A549 (cell line): ENCODE measurements around the gene C2orf72. TPM values are rescaled to one million over a fixed set of nuclear protein-coding genes. Genes with fewer than 3 reads are reported as not detected.

Source experiments
- ATAC-seq, 2 experiments: fragments of 200-7000 bp in 1 of 2; fragments of >200 bp in 1 of 2; cut with Nextera tagmentation in 1 of 2; cut with Tn5 transposase in 1 of 2; 3 replicates each; pipeline versions ENCODE4 v1.8.0 to v1.9.1; 2018 to 2020; ENCODE audit warnings: mild to moderate bottlenecking in 1 of 2, moderate library complexity in 1 of 2
- CTCF ChIA-PET: fragments of 300-600 bp; sonication (Branson Sonifier 250); formaldehyde crosslinking; extraction: SDS; loops from one replicate; lab custom pipeline; 2021; ENCODE audit warnings: antibody characterized with exemption, inconsistent platforms; lab: Yijun Ruan, JAX
- POLR2A ChIA-PET: fragments of 350-600 bp; formaldehyde crosslinking; extraction: SDS; loops from one replicate; lab custom pipeline; 2021; ENCODE audit warnings: antibody characterized with exemption, inconsistent platforms; lab: Yijun Ruan, JAX
- DNase-seq, 2 experiments: peaks; one replicate each; pipeline versions ENCODE4 v3.0.0 to v3.0.0-alpha.2; 2011 to 2016; ENCODE audit warnings: low read depth in 1 of 2, low spot score in 1 of 2
- FAIRE-seq: peaks from 2 replicates; lab custom pipeline; 2011; peaks lifted over from hg19 to GRCh38; lab: Jason Lieb, UNC
- H3K27ac ChIP-seq, 2 experiments: fragments of >200 bp; sonication (Bioruptor Twin); formaldehyde crosslinking; 3 replicates each; pipeline ENCODE4 v1.5.1; 2016 to 2017
- H3K4me1 ChIP-seq: fragments of >200 bp; sonication (Bioruptor Twin); formaldehyde crosslinking; 3 replicates; pipeline ENCODE4 v1.6.1; 2016
- H3K4me2 ChIP-seq: fragments of >200 bp; sonication (Bioruptor Twin); formaldehyde crosslinking; 3 replicates; pipeline ENCODE4 v1.6.1; 2016
- H3K4me3 ChIP-seq: fragments of >200 bp; sonication (Bioruptor Twin); formaldehyde crosslinking; 3 replicates; pipeline ENCODE4 v1.5.1; 2016
- H3K9me3 ChIP-seq: fragments of >200 bp; sonication (Bioruptor Twin); formaldehyde crosslinking; 3 replicates; pipeline ENCODE4 v1.6.1; 2016
- BHLHE40 ChIP-seq: IDR thresholded peaks from 2 replicates; pipeline ENCODE4 v1.6.1; 2012; ENCODE audit warnings: low read depth, low read length, inconsistent platforms
- CBX8 ChIP-seq: fragments of 200-600 bp; sonication (generic); IDR thresholded peaks from 2 replicates; pipeline ENCODE4 v1.6.1; 2016
- EHF ChIP-seq: fragments of 250-450 bp; sonication (Bioruptor Pico); IDR thresholded peaks from 2 replicates; pipeline ENCODE4 v1.5.0; 2020; ENCODE audit warnings: mild to moderate bottlenecking
- EHMT2 ChIP-seq: fragments of 200-600 bp; sonication (generic); IDR thresholded peaks from 2 replicates; pipeline ENCODE4 v1.6.1; 2016; ENCODE audit warnings: antibody characterized with exemption, low read depth, mild to moderate bottlenecking, moderate library complexity
- EP300 ChIP-seq, 2 experiments: fragments of >200 bp; sonication (Bioruptor Twin); formaldehyde crosslinking; IDR thresholded peaks; 2 replicates in 1 of 2; 3 replicates in 1 of 2; pipeline ENCODE4 v1.6.1; 2016 to 2017
- GATA3 ChIP-seq: IDR thresholded peaks from 2 replicates; pipeline ENCODE4 v1.6.1; 2012; ENCODE audit warnings: borderline replicate concordance
- KDM5A ChIP-seq: fragments of 200-600 bp; sonication (generic); IDR thresholded peaks from 2 replicates; pipeline ENCODE4 v1.6.1; 2016; ENCODE audit warnings: antibody characterized with exemption, mild to moderate bottlenecking
- MYC ChIP-seq: IDR thresholded peaks from 2 replicates; pipeline ENCODE4 v1.6.1; 2012; ENCODE audit warnings: mild to moderate bottlenecking, inconsistent platforms, low read length, improper control_type of control experiment, borderline replicate concordance
- NR3C1 ChIP-seq: fragments of >200 bp; sonication (Bioruptor Twin); formaldehyde crosslinking; IDR thresholded peaks from 3 replicates; pipeline ENCODE4 v1.6.1; 2017
- POLR2AphosphoS2 ChIP-seq: conservative IDR thresholded peaks from 2 replicates; pipeline ENCODE4 v1.6.1; 2012; ENCODE audit warnings: low read length, improper control_type of control experiment, inconsistent platforms
- RAD21 ChIP-seq, 2 experiments: fragments of >200 bp in 1 of 2; sonication (Bioruptor Twin) in 1 of 2; formaldehyde crosslinking in 1 of 2; IDR thresholded peaks in 1 of 2; conservative IDR thresholded peaks in 1 of 2; 2 replicates in 1 of 2; 3 replicates in 1 of 2; pipeline ENCODE4 v1.6.1; 2012 to 2018; ENCODE audit warnings: inconsistent platforms in 1 of 2
- SREBF2 ChIP-seq: fragments of 450-650 bp; IDR thresholded peaks from 2 replicates; pipeline ENCODE4 v1.6.1; 2014; ENCODE audit warnings: mild to moderate bottlenecking, moderate library complexity
- TP53 ChIP-seq: fragments of 250-450 bp; sonication (Bioruptor Pico); IDR thresholded peaks from 2 replicates; pipeline ENCODE4 v1.5.0; 2021; ENCODE audit warnings: mild to moderate bottlenecking, moderate library complexity
- WGBS: methylation state at CpG from one replicate; pipeline ENCODE4 v1.1.6; 2017; ENCODE audit errors: missing lambda C conversion rate; 5-methylcytosine and 5-hydroxymethylcytosine counted together
- polyA plus RNA-seq, 4 experiments: library from polyadenylated mRNA; depleted of rRNA in 3 of 4; stranded (reverse); fragments of >200 nt; fragmentation: RNase III in 1 of 4; extraction: RNeasy Plus Mini Kit Qiagen cat#74134 plus additional on column Dnase treatment in 1 of 4; gene quantifications; 2 replicates in 3 of 4; 3 replicates in 1 of 4; pipeline ENCODE4 v1.2.3, GENCODE V29; 2011 to 2017
- TF ChIP-seq, protein P1 (sequence below): IDR thresholded peaks from 2 replicates; pipeline ENCODE4 v1.6.1; 2012; ENCODE audit warnings: low read depth, borderline replicate concordance
- TF ChIP-seq, protein P2 (sequence below): IDR thresholded peaks from 2 replicates; pipeline ENCODE4 v1.6.1; 2012
- TF ChIP-seq, protein P3 (sequence below): fragments of >200 bp; sonication (Bioruptor Twin); formaldehyde crosslinking; IDR thresholded peaks from 3 replicates; pipeline ENCODE4 v1.5.1; 2016
- TF ChIP-seq, protein P4 (sequence below): fragments of >200 bp; sonication (Bioruptor Twin); formaldehyde crosslinking; IDR thresholded peaks from 3 replicates; pipeline ENCODE4 v1.6.1; 2016

Gene C2orf72
- polyA plus RNA-seq, 2 of the 4 experiments (the other 2 are of a cell fraction) = 4.9 to 7.4 TPM

DNA sequence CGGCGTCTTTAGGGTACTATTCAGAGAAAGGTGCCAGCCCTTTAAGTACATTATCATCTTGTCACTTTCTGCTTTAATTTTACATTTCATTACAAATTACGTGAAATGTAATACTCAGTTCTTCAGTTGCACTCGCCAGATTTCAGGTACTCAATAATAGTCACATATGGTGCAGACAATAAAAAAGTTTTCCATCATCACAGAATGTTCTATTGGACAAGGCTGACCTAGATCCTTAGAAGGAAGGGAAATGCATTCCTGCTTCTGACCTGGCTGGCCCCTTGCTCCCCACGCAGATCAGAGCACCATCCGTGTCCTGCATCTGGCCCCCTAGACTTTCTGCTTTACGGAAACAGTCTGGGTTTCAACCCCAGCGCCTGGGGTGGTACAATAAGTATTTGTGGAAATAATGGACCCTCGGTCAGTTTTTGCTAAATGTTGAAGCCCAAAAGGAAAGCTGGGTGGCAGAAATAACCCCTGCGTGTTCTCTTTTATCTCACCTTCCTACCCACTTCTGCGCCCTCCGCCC is 681 bp upstream of the C2orf72 start:
- H3K4me3 ChIP-seq = peak overlapping the region; percentile 57
- no peaks in the 10 kb centered on the region for H3K9me3 ChIP-seq
- ChIA-PET CTCF (interaction anchor here (1.3 to 1.6 kb wide), 3 partner anchors 12 to 376 kb away, joined by 3 to 11 read pairs (median 5); no protein-coding TSS in a partner anchor), POLR2A (interaction anchor here (0.6 kb wide), 1 partner anchor 276 kb away, joined by 8 read pairs; no protein-coding TSS in a partner anchor)
- peak overlapping the region; percentile 91 for H3K4me2 ChIP-seq
- peak overlapping the region in 1 of 2 experiments; percentile 93; a peak in 3 of 6 replicates for H3K27ac ChIP-seq
- ATAC-seq = no peak
- WGBS = 87% methylated on average over 12 of the region's 12 CpGs
- H3K4me1 ChIP-seq = peaks cover 27% of the 10 kb centered on the region
- FAIRE-seq = no peak
- TF ChIP-seq, protein P1, sequence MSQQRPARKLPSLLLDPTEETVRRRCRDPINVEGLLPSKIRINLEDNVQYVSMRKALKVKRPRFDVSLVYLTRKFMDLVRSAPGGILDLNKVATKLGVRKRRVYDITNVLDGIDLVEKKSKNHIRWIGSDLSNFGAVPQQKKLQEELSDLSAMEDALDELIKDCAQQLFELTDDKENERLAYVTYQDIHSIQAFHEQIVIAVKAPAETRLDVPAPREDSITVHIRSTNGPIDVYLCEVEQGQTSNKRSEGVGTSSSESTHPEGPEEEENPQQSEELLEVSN = no peak
- TF ChIP-seq SREBF2 = no peak
- no peak for TF ChIP-seq EP300 (IDR thresholded peaks at IDR 0.05)
- no peak for TF ChIP-seq RAD21 (conservative IDR thresholded peaks at IDR 0.05 in 1 of 2, IDR thresholded peaks at IDR 0.05 in 1 of 2)
- no peak for DNase-seq

DNA sequence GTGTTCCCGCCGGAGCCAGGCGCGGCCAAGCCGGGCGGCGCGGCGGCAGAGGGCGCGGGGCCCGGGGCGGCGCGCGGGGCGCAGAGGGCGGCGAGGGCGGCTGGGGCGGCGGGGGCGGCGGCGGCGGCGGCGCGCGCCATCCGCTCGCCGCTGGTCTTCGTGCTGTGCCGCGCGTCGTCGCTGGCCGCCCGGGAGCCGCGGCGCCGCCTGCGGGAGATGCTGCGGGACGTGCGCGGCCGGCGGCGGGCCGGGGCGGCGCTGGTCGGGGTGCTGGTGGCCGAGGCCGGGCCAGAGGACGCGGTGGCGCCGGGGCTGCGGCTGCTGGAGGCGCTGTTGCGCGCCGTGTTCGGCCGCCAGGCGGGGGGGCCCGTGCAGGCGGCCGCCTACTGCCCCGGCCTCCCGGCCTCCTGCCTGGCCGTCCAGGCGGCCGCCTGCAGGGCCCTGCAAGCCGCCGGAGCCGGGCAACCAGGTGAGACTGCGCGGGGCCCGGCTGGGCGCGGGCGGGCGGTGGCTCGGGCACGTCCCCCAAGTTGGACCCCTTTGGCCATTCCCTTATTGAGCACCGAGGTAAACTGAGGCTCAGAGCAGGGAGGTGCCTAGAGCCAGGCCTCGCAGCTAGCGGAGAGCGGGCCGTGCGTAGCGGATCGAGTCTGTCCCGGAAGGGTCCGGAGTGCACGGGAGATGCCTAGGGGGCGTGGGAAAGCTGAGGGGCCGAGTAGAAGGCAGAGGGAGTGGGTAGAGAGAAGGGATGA is 584 bp downstream of the C2orf72 start:
- Histone ChIP-seq H3K9me3 (no peaks in the 10 kb centered on the region), H3K4me2 (peak overlapping the region; percentile 91), H3K4me1 (peaks cover 27% of the 10 kb centered on the region), H3K4me3 (peak overlapping the region; percentile 57), H3K27ac (peak overlapping the region; percentile 69 to 93)
- ChIA-PET POLR2A (no interaction called here), CTCF (interaction anchor here (0.8 to 2.8 kb wide), 5 partner anchors 14 to 53 kb away, joined by 3 to 22 read pairs (median 3); partner anchors contain the start of gene PSMD1)
- peak; percentile 31 to 48 for DNase-seq
- TF ChIP-seq, protein P2, sequence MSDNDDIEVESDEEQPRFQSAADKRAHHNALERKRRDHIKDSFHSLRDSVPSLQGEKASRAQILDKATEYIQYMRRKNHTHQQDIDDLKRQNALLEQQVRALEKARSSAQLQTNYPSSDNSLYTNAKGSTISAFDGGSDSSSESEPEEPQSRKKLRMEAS = no peak
- TF ChIP-seq, protein P3, sequence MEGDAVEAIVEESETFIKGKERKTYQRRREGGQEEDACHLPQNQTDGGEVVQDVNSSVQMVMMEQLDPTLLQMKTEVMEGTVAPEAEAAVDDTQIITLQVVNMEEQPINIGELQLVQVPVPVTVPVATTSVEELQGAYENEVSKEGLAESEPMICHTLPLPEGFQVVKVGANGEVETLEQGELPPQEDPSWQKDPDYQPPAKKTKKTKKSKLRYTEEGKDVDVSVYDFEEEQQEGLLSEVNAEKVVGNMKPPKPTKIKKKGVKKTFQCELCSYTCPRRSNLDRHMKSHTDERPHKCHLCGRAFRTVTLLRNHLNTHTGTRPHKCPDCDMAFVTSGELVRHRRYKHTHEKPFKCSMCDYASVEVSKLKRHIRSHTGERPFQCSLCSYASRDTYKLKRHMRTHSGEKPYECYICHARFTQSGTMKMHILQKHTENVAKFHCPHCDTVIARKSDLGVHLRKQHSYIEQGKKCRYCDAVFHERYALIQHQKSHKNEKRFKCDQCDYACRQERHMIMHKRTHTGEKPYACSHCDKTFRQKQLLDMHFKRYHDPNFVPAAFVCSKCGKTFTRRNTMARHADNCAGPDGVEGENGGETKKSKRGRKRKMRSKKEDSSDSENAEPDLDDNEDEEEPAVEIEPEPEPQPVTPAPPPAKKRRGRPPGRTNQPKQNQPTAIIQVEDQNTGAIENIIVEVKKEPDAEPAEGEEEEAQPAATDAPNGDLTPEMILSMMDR = peak; percentile 40
- ATAC-seq = peak; percentile 81 to 88
- WGBS = 56% methylated on average over 13 of the region's 104 CpGs
- FAIRE-seq = no peak

DNA sequence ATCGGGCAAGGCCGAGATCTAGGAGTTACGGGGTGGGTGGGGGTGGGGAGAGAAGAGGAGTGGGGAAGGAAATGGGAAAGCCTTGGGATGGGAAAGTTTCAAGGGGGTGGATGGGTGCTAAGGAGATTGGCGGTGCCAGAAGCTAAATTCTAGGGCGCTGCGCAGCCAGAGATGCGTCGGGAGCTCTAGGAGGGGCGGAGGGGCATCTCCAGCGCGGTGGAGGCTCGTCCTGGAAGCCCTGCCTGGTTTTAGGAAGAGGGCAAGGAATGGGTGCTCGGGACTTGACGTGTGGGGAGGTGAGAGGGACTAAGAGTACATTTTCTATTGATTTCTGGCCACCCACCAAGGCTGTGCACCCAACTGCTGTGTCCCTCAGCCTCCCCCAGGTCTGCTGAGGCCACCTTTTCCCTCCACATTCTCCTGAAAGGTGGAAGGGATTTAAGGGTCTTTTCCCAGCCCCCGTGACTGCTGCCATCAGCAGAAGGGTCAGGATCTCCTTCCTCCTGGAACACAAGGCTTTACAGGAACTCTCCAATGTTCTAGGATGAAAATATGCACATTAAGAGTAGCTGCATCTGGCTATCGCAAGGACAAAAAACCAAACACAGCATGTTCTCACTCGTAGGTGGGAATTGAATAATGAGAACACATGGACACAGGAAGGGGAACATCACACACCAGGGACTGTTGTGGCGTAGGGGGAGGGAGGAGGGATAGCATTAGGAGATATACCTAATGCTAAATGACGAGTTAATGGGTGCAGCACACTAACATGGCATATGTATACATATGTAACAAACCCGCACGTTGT is 1.4 kb downstream of the C2orf72 start:
- Histone ChIP-seq H3K4me2 (peak overlapping the region; percentile 91), H3K9me3 (no peaks in the 10 kb centered on the region), H3K27ac (peak overlapping the region in 1 of 2 experiments; percentile 93; a peak in 5 of 6 replicates)
- POLR2A ChIA-PET = interaction anchor here (1.0 kb wide), 1 partner anchor 14 kb away, joined by 3 read pairs; no protein-coding TSS in a partner anchor
- 91% methylated on average over 19 of the region's 21 CpGs for WGBS
- ATAC-seq (peak in 1 of 2 experiments; percentile 17; a peak in 3 of 6 replicates), FAIRE-seq (no peak)
- no peak for TF ChIP-seq CBX8
- TF ChIP-seq GATA3 = no peak
- no peak for TF ChIP-seq EHF
- no peak for TF ChIP-seq KDM5A
- TF ChIP-seq, protein P2 = no peak
- TF ChIP-seq POLR2AphosphoS2 = no peak
- no peak for TF ChIP-seq EHMT2
- TF ChIP-seq, protein P4, sequence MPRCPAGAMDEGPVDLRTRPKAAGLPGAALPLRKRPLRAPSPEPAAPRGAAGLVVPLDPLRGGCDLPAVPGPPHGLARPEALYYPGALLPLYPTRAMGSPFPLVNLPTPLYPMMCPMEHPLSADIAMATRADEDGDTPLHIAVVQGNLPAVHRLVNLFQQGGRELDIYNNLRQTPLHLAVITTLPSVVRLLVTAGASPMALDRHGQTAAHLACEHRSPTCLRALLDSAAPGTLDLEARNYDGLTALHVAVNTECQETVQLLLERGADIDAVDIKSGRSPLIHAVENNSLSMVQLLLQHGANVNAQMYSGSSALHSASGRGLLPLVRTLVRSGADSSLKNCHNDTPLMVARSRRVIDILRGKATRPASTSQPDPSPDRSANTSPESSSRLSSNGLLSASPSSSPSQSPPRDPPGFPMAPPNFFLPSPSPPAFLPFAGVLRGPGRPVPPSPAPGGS = no peak
- no peak for TF ChIP-seq NR3C1
- TF ChIP-seq BHLHE40 = no peak
- no peak for TF ChIP-seq MYC
- no peak for TF ChIP-seq TP53
- TF ChIP-seq RAD21 (conservative IDR thresholded peaks at IDR 0.05 in 1 of 2, IDR thresholded peaks at IDR 0.05 in 1 of 2) = no peak
- TF ChIP-seq, all 56 proteins: peak for 0
- Histone ChIP-seq H3K4me1 (peaks cover 21% of the 10 kb centered on the region), H3K4me3 (peak overlapping the region; percentile 57)
- no peak for DNase-seq
- CTCF ChIA-PET = interaction anchor here (0.8 to 2.8 kb wide), 3 partner anchors 13 to 18 kb away, joined by 3 to 22 read pairs (median 3); partner anchors contain the start of gene PSMD1
